Heart left ventricle (tissue), 16 donors: ENCODE results near the gene GNPDA1. TPM values are rescaled to one million over a fixed set of nuclear protein-coding genes. Genes with fewer than 3 reads are reported as not detected.

Experiments used
- ATAC-seq, 4 donors: fragments of 200-7000 bp; cut with Tn5 transposase; one replicate each; pipeline ENCODE4 v1.9.1; 2020 to 2022; ENCODE audit warnings: moderate library complexity in 4 of 4, mild to moderate bottlenecking in 3 of 4, moderate number of reproducible peaks in 1 of 4
- DNase-seq, 5 donors: peaks; one replicate each; pipeline ENCODE4 v3.0.0-alpha.2; 2020
- H3K27ac ChIP-seq, 12 donors: fragments of 200-600 bp; sonication (generic) in 4 of 12; one replicate each; pipeline versions ENCODE4 v1.5.0 to v1.8.0; 2016 to 2022; ENCODE audit warnings: mild to moderate bottlenecking in 2 of 12
- H3K27me3 ChIP-seq, 9 donors: fragments of 200-600 bp; sonication (generic) in 2 of 9; one replicate each; pipeline versions ENCODE4 v1.5.1 to v1.8.0; 2016 to 2022; ENCODE audit warnings: mild to moderate bottlenecking in 3 of 9
- H3K36me3 ChIP-seq, 9 donors: fragments of 200-600 bp; sonication (generic) in 2 of 9; one replicate each; pipeline versions ENCODE4 v1.5.0 to v1.8.0; 2018 to 2022; ENCODE audit warnings: mild to moderate bottlenecking in 2 of 9
- H3K4me1 ChIP-seq, 12 donors: fragments of 200-600 bp; sonication (generic) in 4 of 12; one replicate each; pipeline versions ENCODE4 v1.5.0 to v1.8.0; 2016 to 2022; ENCODE audit warnings: mild to moderate bottlenecking in 3 of 12
- H3K4me3 ChIP-seq, 12 donors: fragments of 200-600 bp; sonication (generic) in 4 of 12; one replicate each; pipeline versions ENCODE4 v1.5.0 to v1.8.0; 2017 to 2022; ENCODE audit warnings: mild to moderate bottlenecking in 9 of 12, moderate library complexity in 4 of 12
- H3K9me3 ChIP-seq, 12 donors: fragments of 200-600 bp; sonication (generic) in 4 of 12; one replicate each; pipeline versions ENCODE4 v1.5.0 to v1.8.0; 2016 to 2022; ENCODE audit warnings: mild to moderate bottlenecking in 1 of 12
- POLR2A ChIP-seq, 2 donors: fragments of 450-650 bp; IDR thresholded peaks; one replicate each; pipeline ENCODE4 v1.6.1; 2017; ENCODE audit warnings: antibody characterized with exemption in 2 of 2, mild to moderate bottlenecking in 2 of 2, moderate library complexity in 2 of 2
- WGBS, 4 donors: extraction: QIAGEN DNeasy Blood & Tissue Kit in 2 of 4; methylation state at CpG; one replicate each; pipeline versions ENCODE4 v1.1.5 to v1.1.7; 2013 to 2018; 5-methylcytosine and 5-hydroxymethylcytosine counted together
- intact Hi-C, 10 donors: fragments of 100-400 bp; cut with DNase I; formaldehyde crosslinking; loops; one replicate each; pipeline versions ENCODE4 v1.11.1 to v1.14.2; 2022
- polyA plus RNA-seq, 2 donors: library from polyadenylated mRNA; stranded (reverse); fragments of 200-250 nt; gene quantifications; one replicate each; pipeline ENCODE4 v1.2.3, GENCODE V29; 2013
- total RNA-seq, 9 donors: library from RNA; depleted of rRNA in 2 of 9; stranded (reverse); fragments of >200 nt in 2 of 9; fragmentation: NEBNext Ultra II Directional in 3 of 9; extraction: Animal tissue kit (Norgen Biotek cat#: 25700) in 3 of 9; gene quantifications; one replicate each; pipeline versions ENCODE4 v1.1.0 to v1.2.4, GENCODE V29; 2016 to 2023
- TF ChIP-seq, protein P1 (sequence below), 12 donors: fragments of 200-600 bp; sonication (generic) in 4 of 12; IDR thresholded peaks; one replicate each; pipeline versions ENCODE4 v1.5.0 to v1.8.0; 2018 to 2022; ENCODE audit warnings: antibody characterized with exemption in 12 of 12, mild to moderate bottlenecking in 5 of 12
- donor health status: ischemic (EF 13 %, LVEDD 7.1; RV severe dilation, severe dysfunction).
- donor health status: healthy with polysubstance abuse.
- donor health status: DM: no; HTN: yes; CAD: no.
- donor health status: DM: no; HTN: no; CAD: no.
- donor health status: ischemic (EF 25% LVEDD 6.9; RV normal size, moderate dysfunction).
- donor health status: ischemic (EF 25% LVEDD 5.7; RV mildly dilated, moderate dysfunction).
- donor health status: healthy.
- donor health status: DM: yes; HTN: yes; CAD: no.
- donor health status: ischemic (EF 35%, LVEDD 5.7; RV mildly dilated, moderate dysfunction).
- donor health status: nonischemic (EF 11% LVEDD 7.7; RV severe dilation, severe dysfunction).
- donor health status: DM: yes; HTN: yes; CAD: no.
- donor health status: PGD.
- donor health status: ischemic (EF 29% LVEDD 5.4; RV normal size, mild dysfunction).
- donor health status: nonischemic (EF 23%, LVEDD 6.1; RV moderate dilation, normal function).

GNPDA1 gene
- total and polyA plus RNA-seq, 11 donors, result 13.6 to 43.0 (median 23.8) TPM

GRCh38 chr5:142017832-142018427, 5.1 kb upstream of the GNPDA1 start:
- Histone ChIP-seq H3K4me1 (peaks cover 0 to 39% (median 11%) of the 10 kb centered on the region in 12 donors), H3K4me3 (no peak overlapping the region), H3K27me3 (no peaks in the 10 kb centered on the region), H3K36me3 (no peaks in the 10 kb centered on the region), H3K9me3 (peaks cover 0 to 7% (median 1%) of the 10 kb centered on the region in 12 donors), H3K27ac (no peak overlapping the region)
- DNase-seq (no peak), ATAC-seq (no peak)
- intact Hi-C loops, result loop anchor here in 4 of 10 donors (5.0 to 10.0 kb wide), 5 partner anchors 44 to 677 kb away; partner anchors contain the start of gene NDFIP1 (in 1 of the 4)
- WGBS, 4 donors, result 91 to 97% (median 94%) methylated on average over 5 of the region's 5 CpGs
- TF ChIP-seq POLR2A (IDR thresholded peaks at IDR 0.05), result no peak
- TF ChIP-seq, protein P1, sequence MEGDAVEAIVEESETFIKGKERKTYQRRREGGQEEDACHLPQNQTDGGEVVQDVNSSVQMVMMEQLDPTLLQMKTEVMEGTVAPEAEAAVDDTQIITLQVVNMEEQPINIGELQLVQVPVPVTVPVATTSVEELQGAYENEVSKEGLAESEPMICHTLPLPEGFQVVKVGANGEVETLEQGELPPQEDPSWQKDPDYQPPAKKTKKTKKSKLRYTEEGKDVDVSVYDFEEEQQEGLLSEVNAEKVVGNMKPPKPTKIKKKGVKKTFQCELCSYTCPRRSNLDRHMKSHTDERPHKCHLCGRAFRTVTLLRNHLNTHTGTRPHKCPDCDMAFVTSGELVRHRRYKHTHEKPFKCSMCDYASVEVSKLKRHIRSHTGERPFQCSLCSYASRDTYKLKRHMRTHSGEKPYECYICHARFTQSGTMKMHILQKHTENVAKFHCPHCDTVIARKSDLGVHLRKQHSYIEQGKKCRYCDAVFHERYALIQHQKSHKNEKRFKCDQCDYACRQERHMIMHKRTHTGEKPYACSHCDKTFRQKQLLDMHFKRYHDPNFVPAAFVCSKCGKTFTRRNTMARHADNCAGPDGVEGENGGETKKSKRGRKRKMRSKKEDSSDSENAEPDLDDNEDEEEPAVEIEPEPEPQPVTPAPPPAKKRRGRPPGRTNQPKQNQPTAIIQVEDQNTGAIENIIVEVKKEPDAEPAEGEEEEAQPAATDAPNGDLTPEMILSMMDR (IDR thresholded peaks at IDR 0.05), result no peak

GRCh38 chr5:142016556-142016955, 3.7 kb upstream of the GNPDA1 start:
- Histone ChIP-seq H3K4me3 (no peak overlapping the region), H3K9me3 (peaks cover 0 to 7% (median 1%) of the 10 kb centered on the region in 12 donors), H3K27ac (peak overlapping the region in 2 of 12 donors; percentile 25 to 93), H3K36me3 (peaks cover 0 to 4% (median 0%) of the 10 kb centered on the region in 9 donors), H3K4me1 (peaks cover 0 to 51% (median 15%) of the 10 kb centered on the region in 12 donors), H3K27me3 (no peaks in the 10 kb centered on the region)
- WGBS, 4 donors, result 87 to 98% (median 91%) methylated on average over 4 of the region's 4 CpGs
- TF ChIP-seq POLR2A (IDR thresholded peaks at IDR 0.05), result no peak
- TF ChIP-seq, protein P1 (IDR thresholded peaks at IDR 0.05), result no peak
- ATAC-seq, result no peak
- DNase-seq, result no peak
- intact Hi-C loops, result loop anchor here in 4 of 10 donors (5.0 to 10.0 kb wide), 5 partner anchors 46 to 678 kb away; partner anchors contain the start of gene NDFIP1 (in 1 of the 4)

DNA sequence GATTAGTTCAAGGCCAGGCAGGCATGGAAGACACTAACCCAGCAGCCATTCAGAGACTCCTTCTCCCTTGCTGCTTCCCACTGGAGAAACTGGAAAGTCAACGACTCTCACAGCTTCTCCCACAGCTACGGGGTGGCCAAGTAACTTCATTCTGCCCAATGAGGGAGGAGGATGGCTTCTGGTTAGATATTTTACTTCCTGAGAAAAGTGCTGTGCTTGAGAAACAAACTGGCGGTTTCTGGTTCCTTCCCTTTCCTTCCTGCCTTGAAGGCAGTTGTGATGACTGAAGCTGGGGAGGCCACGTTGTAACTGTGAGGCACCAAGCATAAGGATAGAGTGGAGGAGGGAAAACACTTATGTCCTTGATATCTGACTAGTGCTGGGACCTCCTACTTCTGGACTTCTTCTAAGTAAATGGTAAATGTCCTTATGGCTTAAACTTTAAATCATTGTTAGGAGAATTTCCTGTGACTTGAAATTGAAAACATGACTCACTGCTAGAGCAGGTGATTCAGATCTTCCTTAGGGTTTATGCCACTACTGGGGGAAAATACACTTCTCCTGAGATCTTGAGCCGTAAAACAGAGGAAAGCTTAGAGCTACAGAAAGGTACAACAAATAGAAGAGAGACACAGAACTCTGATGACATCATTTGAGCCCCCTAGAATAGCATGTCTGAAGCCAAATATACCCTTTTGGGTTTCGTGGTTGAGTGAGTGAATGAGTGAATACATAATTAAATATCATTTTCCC, 3.1 kb upstream of the GNPDA1 start:
- peaks cover 0 to 7% (median 1%) of the 10 kb centered on the region in 12 donors for H3K9me3 ChIP-seq
- peak overlapping the region in 5 of 12 donors; percentile 2 to 93 (median 11) for H3K27ac ChIP-seq
- TF ChIP-seq POLR2A (IDR thresholded peaks at IDR 0.05), result no peak
- TF ChIP-seq, protein P1 (IDR thresholded peaks at IDR 0.05), result no peak
- 63 to 89% (median 72%) methylated on average over 6 of the region's 6 CpGs for WGBS, 4 donors
- intact Hi-C loops, result loop anchor here in 4 of 10 donors (2.0 to 10.0 kb wide), 6 partner anchors 46 to 679 kb away; partner anchors contain the start of gene NDFIP1 (in 2 of the 4)
- peak overlapping the region in 1 of 12 donors; percentile 10 for H3K4me3 ChIP-seq
- ATAC-seq, result peak in 2 of 4 donors; percentile 18 to 23
- peak in 2 of 5 donors; percentile 29 to 36 for DNase-seq
- peaks cover 0 to 52% (median 15%) of the 10 kb centered on the region in 12 donors for H3K4me1 ChIP-seq
- no peaks in the 10 kb centered on the region for H3K27me3 ChIP-seq
- H3K36me3 ChIP-seq, result peaks cover 0 to 10% (median under 1%) of the 10 kb centered on the region in 9 donors
